Right kidney (tissue), 9 donors: Measurements from ENCODE around the gene UBE2B.
A peak's percentile ranks its signal among the peaks of the same experiment; 100 is the strongest.
"Not testable (repeated sequence)": the region's sequence is repeated elsewhere in the genome, so short reads cannot be mapped to it uniquely, and the experiment has no call there.

Source experiments
- DNase-seq: peaks from one replicate; pipeline ENCODE4 v3.0.0-alpha.2; 2016
- long read RNA-seq, 8 donors: transcript quantifications; one replicate each; lab custom pipeline, GENCODE V29; 2026

The UBE2B gene
- long read RNA-seq, donor 1, transcript UBE2B-201 (6 exons, 2,515 nt): major isoform, 105 of 117 reads
- long read RNA-seq, donor 1, partial matches to known transcripts: 0 of 117 reads
- long read RNA-seq, donor 1, other reads (novel, unspliced or antisense): 5 of 117 reads
- long read RNA-seq, donor 2, transcript UBE2B-201 (6 exons, 2,515 nt): major isoform, 66 of 69 reads
- long read RNA-seq, donor 2, partial matches to known transcripts: 0 of 69 reads
- long read RNA-seq, donor 2, other reads (novel, unspliced or antisense): 0 of 69 reads
- long read RNA-seq, donor 3, transcript UBE2B-201 (6 exons, 2,515 nt): major isoform, 43 of 71 reads
- long read RNA-seq, donor 3, partial matches to known transcripts: 18 of 71 reads
- long read RNA-seq, donor 3, other reads (novel, unspliced or antisense): 6 of 71 reads
- long read RNA-seq, donor 4, transcript UBE2B-201 (6 exons, 2,515 nt): major isoform, 84 of 140 reads
- long read RNA-seq, donor 4, partial matches to known transcripts: 39 of 140 reads
- long read RNA-seq, donor 4, other reads (novel, unspliced or antisense): 11 of 140 reads
- long read RNA-seq, donor 5, transcript UBE2B-201 (6 exons, 2,515 nt): major isoform, 124 of 186 reads
- long read RNA-seq, donor 5, partial matches to known transcripts: 41 of 186 reads
- long read RNA-seq, donor 5, other reads (novel, unspliced or antisense): 15 of 186 reads
- long read RNA-seq, donor 6, transcript UBE2B-201 (6 exons, 2,515 nt): major isoform, 70 of 81 reads
- long read RNA-seq, donor 6, partial matches to known transcripts: 0 of 81 reads
- long read RNA-seq, donor 6, other reads (novel, unspliced or antisense): 6 of 81 reads
- long read RNA-seq, donor 7, transcript UBE2B-201 (6 exons, 2,515 nt): major isoform, 116 of 212 reads
- long read RNA-seq, donor 7, partial matches to known transcripts: 58 of 212 reads
- long read RNA-seq, donor 7, other reads (novel, unspliced or antisense): 33 of 212 reads
- long read RNA-seq, donor 8, transcript UBE2B-201 (6 exons, 2,515 nt): major isoform, 76 of 130 reads
- long read RNA-seq, donor 8, partial matches to known transcripts: 0 of 130 reads
- long read RNA-seq, donor 8, other reads (novel, unspliced or antisense): 47 of 130 reads

- DNase-seq: peak; percentile 100
Measured at GRCh38 chr5:134370871-134371833, at the start of gene UBE2B. TSS of gene UBE2B (plus strand) at chr5:134371569. CDS start at chr5:134371596, 27 bp downstream.

- no peak for DNase-seq
Measured at GRCh38 chr5:134327327-134327726, 44.0 kb upstream of the UBE2B start.

DNA sequence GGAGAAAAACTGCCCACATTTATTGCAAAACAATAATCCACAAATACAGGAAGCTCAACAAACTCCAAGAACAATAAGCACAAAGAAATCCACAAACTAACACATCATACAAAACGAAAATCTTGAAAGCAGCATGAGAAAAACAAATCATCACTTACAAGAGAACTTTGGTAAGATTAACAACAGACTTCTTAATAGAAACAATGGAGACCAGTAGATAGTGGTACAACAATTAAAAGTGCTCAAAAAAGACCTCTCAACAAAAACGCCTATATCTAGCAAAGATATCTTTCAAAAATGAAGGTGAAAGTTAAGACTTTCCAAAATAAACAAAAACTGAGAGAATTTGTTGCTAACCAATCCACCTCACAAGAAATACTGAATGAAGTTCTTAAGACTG, 42.8 kb upstream of the UBE2B start:
- DNase-seq: no peak

GRCh38 chr5:134336833-134337232, 34.5 kb upstream of the UBE2B start:
- not testable (repeated sequence) for DNase-seq

DNA sequence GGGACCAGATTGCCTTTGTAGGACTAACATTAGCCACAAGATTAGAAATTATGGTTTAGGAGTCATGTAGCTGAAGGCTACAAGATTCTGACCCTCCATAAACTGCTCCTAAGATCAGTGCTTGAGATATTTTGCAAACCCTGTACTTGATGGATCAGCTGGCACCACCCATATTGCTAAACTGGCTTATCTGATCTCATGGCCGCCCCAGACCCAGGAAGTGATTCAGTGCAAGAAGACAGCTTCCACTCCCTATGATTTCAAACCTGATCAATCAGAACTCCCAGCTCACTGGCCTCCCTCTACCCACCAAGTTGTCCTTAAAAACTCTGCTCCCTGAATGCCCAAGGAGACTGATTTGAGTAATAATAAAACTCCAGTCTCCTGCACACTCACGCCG, 27.9 kb upstream of the UBE2B start:
- DNase-seq: not testable (repeated sequence)

- DNase-seq: not testable (repeated sequence)
Measured at GRCh38 chr5:134345476-134345875, 25.9 kb upstream of the UBE2B start.

GRCh38 chr5:134345996-134346395, 25.4 kb upstream of the UBE2B start:
- DNase-seq: peak; percentile 1

- no peak for DNase-seq
Measured at GRCh38 chr5:134349463-134349862, 21.9 kb upstream of the UBE2B start.

DNA sequence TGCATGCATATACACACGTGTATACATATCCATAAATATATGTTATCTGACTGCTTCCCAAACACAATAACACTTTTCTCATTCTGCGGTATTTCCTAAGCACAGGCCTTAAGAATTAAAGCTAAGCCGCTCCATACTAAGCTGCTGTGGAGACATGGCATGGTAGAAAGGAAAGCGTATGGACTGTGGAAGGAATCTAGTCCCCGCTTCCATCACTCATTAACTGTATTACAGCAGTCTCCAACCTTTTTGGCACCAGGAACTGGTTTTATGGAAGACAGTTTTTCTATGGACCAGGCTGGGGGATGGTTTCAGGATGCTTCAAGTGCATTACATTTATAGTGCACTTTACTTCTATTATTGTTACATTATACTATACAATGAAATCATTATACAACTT, 15.7 kb upstream of the UBE2B start:
- no peak for DNase-seq

GRCh38 chr5:134365604-134366003, 5.8 kb upstream of the UBE2B start:
- no peak for DNase-seq

DNA sequence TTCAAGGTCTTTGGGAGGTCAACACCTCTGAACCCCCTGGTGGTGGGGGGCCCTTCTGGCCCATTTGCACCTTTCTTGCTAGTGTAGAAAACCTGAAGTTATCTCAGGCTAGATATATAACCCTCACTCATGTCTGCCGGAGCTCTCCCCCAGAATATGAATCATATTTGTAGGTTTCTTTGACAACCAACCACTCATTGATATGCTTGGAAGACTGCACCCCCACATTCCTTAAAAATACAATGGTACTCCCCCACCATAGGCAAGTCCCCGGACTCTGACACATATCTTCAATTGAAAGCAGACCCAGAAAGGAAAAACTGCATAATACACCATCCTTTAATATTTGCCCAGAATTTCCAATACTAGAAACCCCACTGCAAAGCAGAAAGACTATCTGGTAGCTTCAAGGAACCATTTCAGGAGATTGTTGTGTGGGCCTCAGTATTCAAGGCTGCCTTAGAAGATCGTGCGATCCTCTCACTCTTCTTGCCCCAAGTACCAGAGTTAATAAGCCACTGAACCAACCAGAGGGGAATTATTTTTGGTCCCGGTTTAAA, 978 bp upstream of the UBE2B start:
- no peak for DNase-seq

DNA sequence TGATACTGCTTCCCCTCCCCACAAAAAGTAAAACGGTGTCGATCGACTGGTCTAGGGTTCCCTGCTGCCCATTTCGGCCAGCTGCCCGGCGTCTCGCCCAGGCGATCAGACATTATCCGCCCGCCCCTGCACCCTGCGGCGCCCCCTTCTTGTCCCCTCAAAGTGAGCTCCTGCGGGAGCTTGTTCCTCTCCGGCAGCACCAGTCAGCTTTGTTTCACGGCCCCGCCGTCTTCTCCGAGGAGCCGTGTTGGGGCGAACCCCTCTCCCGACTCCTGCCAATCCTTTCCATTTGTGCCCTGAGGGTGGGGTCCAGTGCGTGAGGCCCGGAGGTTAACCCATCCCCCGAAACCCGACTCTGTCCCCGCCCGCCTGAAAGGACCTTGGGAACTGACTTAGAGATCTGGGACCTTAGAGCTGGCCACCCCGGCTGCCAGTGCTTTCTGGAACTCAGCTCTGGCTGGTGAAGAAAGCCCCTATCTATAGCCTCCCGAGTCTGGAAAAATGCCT, 518 bp downstream of the UBE2B start:
- DNase-seq: no peak

DNA sequence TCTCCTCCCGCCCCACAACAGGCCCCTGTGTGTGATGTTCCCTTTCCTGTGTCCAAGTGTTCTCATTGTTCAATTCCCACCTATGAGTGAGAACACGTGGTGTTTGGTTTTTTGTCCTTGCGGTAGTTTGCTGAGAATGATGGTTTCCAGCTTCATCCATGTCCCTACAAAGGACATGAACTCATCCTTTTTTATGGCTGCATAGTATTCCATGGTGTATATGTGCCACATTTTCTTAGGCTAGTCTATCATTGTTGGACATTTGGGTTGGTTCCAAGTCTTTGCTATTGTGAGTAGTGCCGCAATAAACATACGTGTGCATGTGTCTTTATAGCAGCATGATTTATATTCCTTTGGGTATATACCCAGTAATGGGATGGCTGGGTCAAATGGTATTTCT, 2.3 kb downstream of the UBE2B start:
- DNase-seq: not testable (repeated sequence)

DNA sequence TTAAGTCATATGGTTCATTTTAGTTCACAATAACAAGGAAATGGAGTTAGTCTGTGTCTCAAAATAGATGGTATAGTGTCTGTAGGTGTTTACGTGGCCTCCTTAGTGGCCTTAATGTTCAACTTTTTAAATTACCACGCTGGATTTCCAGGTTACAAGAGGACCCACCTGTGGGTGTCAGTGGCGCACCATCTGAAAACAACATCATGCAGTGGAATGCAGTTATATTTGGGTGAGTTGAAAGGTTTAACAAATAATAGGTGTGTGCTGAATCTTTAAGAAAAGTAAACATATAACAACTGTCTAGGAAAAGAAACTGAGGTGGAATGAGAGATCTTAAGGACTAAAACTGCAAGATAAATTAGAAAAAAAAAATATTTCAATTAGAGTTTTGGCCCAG, 2.9 kb downstream of the UBE2B start:
- no peak for DNase-seq

GRCh38 chr5:134380346-134380745, 9.0 kb downstream of the UBE2B start:
- no peak for DNase-seq

DNA sequence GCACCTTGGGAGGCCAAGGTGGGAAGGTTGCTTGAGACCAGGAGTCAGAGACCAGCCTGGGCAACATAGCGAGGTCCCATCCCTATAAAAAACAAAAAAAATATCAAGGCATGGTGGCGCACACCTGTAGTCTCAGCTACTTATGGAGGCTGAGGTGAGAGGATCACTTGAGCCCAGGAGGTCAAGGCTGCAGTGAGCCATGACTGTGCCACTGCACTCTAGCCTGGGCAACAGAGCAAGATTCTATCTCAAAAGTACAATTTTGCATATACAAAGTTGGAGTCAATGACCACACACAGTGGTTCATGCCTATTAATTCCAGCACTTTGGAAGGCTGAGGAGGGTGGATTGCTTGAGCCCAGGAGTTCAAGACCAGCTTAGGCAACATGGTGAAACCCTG, 10.8 kb downstream of the UBE2B start:
- DNase-seq: not testable (repeated sequence)

- DNase-seq: no peak
Measured at GRCh38 chr5:134383980-134384697, 12.8 kb downstream of the UBE2B start.

GRCh38 chr5:134387443-134387842, 16.1 kb downstream of the UBE2B start:
- no peak for DNase-seq

GRCh38 chr5:134392301-134392700, 20.9 kb downstream of the UBE2B start:
- DNase-seq: no peak

DNA sequence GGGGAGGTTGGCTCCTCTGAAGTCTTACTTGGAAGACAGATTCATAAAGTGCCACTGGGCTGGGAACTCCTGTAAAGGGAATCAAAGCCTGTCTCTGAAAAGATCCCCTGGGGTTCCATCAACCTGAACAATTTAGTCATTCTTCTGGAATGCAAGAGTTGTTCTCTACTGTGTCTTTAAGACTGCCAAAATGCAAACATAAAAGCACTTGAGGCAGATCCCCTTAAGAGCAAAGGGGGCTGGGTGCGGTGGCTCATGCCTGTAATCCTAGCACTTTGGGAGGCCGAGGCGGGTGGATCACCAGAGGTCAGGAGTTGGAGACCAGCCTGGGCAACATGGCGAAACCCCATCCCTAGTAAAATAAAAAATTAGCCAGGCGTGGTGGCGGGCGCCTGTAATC, 23.6 kb downstream of the UBE2B start:
- DNase-seq: no peak
